HepG2 (cell line): Measurements from ENCODE around the gene GADD45B. TPM values are rescaled to one million over a fixed set of nuclear protein-coding genes. Genes with fewer than 3 reads are reported as not detected.

Experiments used
- BCL6 ChIP-seq: IDR thresholded peaks from 2 replicates; pipeline ENCODE4 v1.6.1; 2016; ENCODE audit warnings: missing genetic modification reagents, missing compliant biosample characterization
- FOXM1 ChIP-seq: sonication (generic); formaldehyde crosslinking; IDR thresholded peaks from 2 replicates; pipeline ENCODE4 v1.5.0; 2020; ENCODE audit warnings: missing genetic modification reagents
- FOXP4 ChIP-seq: sonication (generic); formaldehyde crosslinking; IDR thresholded peaks from 2 replicates; pipeline ENCODE4 v1.4.0; 2020; ENCODE audit warnings: missing genetic modification reagents
- HOMEZ ChIP-seq: IDR thresholded peaks from 2 replicates; pipeline ENCODE4 v1.6.1; 2016; ENCODE audit warnings: low read depth
- MYC ChIP-seq: sonication (generic); formaldehyde crosslinking; IDR thresholded peaks from 2 replicates; pipeline ENCODE4 v1.9.0; 2021; ENCODE audit warnings: missing genetic modification reagents, borderline replicate concordance
- RFX1 ChIP-seq: fragments of 450-650 bp; IDR thresholded peaks from 2 replicates; pipeline ENCODE4 v1.6.1; 2017
- SNRNP70 ChIP-seq: fragments of 200-400 bp; formaldehyde crosslinking; IDR thresholded peaks from 2 replicates; pipeline ENCODE4 v1.6.1; 2017; ENCODE audit warnings: mild to moderate bottlenecking, low read depth, low read length, moderate library complexity
- ZBTB21 ChIP-seq: sonication (generic); formaldehyde crosslinking; IDR thresholded peaks from 2 replicates; pipeline ENCODE4 v1.4.0; 2020; ENCODE audit warnings: missing genetic modification reagents
- ZNF256 ChIP-seq: sonication (generic); formaldehyde crosslinking; conservative IDR thresholded peaks from 2 replicates; pipeline ENCODE4 v1.4.0; 2020; ENCODE audit warnings: missing genetic modification reagents
- ZNF33B ChIP-seq: sonication (generic); formaldehyde crosslinking; IDR thresholded peaks from 2 replicates; pipeline ENCODE4 v1.5.1; 2020; ENCODE audit warnings: mild to moderate bottlenecking, missing genetic modification reagents
- ZNF576 ChIP-seq: sonication (generic); formaldehyde crosslinking; IDR thresholded peaks from 2 replicates; pipeline ENCODE4 v1.4.0; 2020; ENCODE audit warnings: mild to moderate bottlenecking, missing genetic modification reagents
- ZSCAN22 ChIP-seq: sonication (generic); formaldehyde crosslinking; IDR thresholded peaks from 2 replicates; pipeline ENCODE4 v1.4.0; 2020; ENCODE audit warnings: mild to moderate bottlenecking, missing genetic modification reagents
- ZXDC ChIP-seq: sonication (generic); formaldehyde crosslinking; IDR thresholded peaks from 2 replicates; pipeline ENCODE4 v1.5.0; 2020; ENCODE audit warnings: mild to moderate bottlenecking, missing genetic modification reagents
- polyA plus RNA-seq, 8 experiments: library from polyadenylated mRNA; depleted of rRNA in 3 of 8; stranded (reverse) in 7 of 8; unstranded in 1 of 8; fragments of >200 nt; fragmentation: Illumina TruSeq in 4 of 8; extraction: Trizol in 4 of 8; gene quantifications; 2 replicates each; pipeline versions ENCODE4 v1.2.1 to v1.2.3, GENCODE V29; 2011 to 2016; ENCODE audit warnings: low read depth in 4 of 8, missing spikeins in 1 of 8, mixed read lengths in 1 of 8; ENCODE audit not compliant: insufficient read depth in 1 of 8
- total RNA-seq, 5 experiments: library from RNA; depleted of rRNA; stranded (reverse); fragments of >200 nt; fragmentation: Illumina TruSeq; extraction: Trizol; gene quantifications; 2 replicates each; pipeline ENCODE4 v1.2.3, GENCODE V29; 2016; ENCODE audit warnings: low read depth in 1 of 5
- TF ChIP-seq, protein P1 (sequence below): sonication (generic); formaldehyde crosslinking; IDR thresholded peaks from 2 replicates; pipeline ENCODE4 v1.8.0; 2022; ENCODE audit warnings: missing genetic modification reagents, mild to moderate bottlenecking, moderate library complexity, borderline replicate concordance
- TF ChIP-seq, protein P2 (sequence below): sonication (generic); formaldehyde crosslinking; IDR thresholded peaks from 2 replicates; pipeline ENCODE4 v1.5.0; 2020; ENCODE audit warnings: missing genetic modification reagents
- TF ChIP-seq, protein P3 (sequence below), 2 experiments: sonication (generic) in 1 of 2; formaldehyde crosslinking in 1 of 2; IDR thresholded peaks; 2 replicates each; pipeline versions ENCODE4 v1.5.1 to v1.6.1; 2011 to 2020; ENCODE audit warnings: borderline replicate concordance in 1 of 2, low read depth in 1 of 2, low read length in 1 of 2, mild to moderate bottlenecking in 1 of 2, missing genetic modification reagents in 1 of 2, moderate library complexity in 1 of 2

Gene GADD45B
- total and polyA plus RNA-seq, 2 of the 13 experiments (the other 11 are each of a cell fraction or from before 2014, with no cell fraction given): 4.6 to 34.1 TPM

GRCh38 chr19:2462635-2463421, 13.1 kb upstream of the GADD45B start (continued):
- TF ChIP-seq HOMEZ (CRISPR knock-in tag) (no peak), ZBTB21 (CRISPR knock-in tag) (peak; percentile 75; the same call in 1 of the 2 replicates), FOXM1 (CRISPR knock-in tag) (peak; percentile 94), SNRNP70 (no peak), FOXP4 (peak; percentile 52; the same call in 1 of the 2 replicates), BCL6 (CRISPR knock-in tag) (peak; percentile 55), MYC (CRISPR knock-in tag) (peak; percentile 74), RFX1 (no peak), ZXDC (no peak), ZNF256 (CRISPR knock-in tag) (no peak), ZNF576 (CRISPR knock-in tag) (peak; percentile 87; the same call in 1 of the 2 replicates), ZSCAN22 (CRISPR knock-in tag) (0 out of 2 replicates have a peak, but pooled peaks have one; percentile 51), ZNF33B (CRISPR knock-in tag) (no peak)
- TF ChIP-seq, protein P1, sequence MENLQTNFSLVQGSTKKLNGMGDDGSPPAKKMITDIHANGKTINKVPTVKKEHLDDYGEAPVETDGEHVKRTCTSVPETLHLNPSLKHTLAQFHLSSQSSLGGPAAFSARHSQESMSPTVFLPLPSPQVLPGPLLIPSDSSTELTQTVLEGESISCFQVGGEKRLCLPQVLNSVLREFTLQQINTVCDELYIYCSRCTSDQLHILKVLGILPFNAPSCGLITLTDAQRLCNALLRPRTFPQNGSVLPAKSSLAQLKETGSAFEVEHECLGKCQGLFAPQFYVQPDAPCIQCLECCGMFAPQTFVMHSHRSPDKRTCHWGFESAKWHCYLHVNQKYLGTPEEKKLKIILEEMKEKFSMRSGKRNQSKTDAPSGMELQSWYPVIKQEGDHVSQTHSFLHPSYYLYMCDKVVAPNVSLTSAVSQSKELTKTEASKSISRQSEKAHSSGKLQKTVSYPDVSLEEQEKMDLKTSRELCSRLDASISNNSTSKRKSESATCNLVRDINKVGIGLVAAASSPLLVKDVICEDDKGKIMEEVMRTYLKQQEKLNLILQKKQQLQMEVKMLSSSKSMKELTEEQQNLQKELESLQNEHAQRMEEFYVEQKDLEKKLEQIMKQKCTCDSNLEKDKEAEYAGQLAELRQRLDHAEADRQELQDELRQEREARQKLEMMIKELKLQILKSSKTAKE: no peak
- TF ChIP-seq, protein P2, sequence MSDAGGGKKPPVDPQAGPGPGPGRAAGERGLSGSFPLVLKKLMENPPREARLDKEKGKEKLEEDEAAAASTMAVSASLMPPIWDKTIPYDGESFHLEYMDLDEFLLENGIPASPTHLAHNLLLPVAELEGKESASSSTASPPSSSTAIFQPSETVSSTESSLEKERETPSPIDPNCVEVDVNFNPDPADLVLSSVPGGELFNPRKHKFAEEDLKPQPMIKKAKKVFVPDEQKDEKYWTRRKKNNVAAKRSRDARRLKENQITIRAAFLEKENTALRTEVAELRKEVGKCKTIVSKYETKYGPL (CRISPR knock-in tag): no peak
- TF ChIP-seq, protein P3, sequence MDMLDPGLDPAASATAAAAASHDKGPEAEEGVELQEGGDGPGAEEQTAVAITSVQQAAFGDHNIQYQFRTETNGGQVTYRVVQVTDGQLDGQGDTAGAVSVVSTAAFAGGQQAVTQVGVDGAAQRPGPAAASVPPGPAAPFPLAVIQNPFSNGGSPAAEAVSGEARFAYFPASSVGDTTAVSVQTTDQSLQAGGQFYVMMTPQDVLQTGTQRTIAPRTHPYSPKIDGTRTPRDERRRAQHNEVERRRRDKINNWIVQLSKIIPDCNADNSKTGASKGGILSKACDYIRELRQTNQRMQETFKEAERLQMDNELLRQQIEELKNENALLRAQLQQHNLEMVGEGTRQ (IDR thresholded peaks at IDR 0.05; ENCODE audit: low read depth, low read length): no peak
- TF ChIP-seq, protein P3 (CRISPR knock-in tag; IDR thresholded peaks at IDR 0.05; ENCODE audit: borderline replicate concordance): no peak
